Parathyroid adenoma (tissue), 2 donors: Measurements from ENCODE around the gene GIGYF2.
A peak's percentile ranks its signal among the peaks of the same experiment; 100 is the strongest.

Source experiments
- H2AFZ ChIP-seq: fragments of 300-600 bp; sonication (generic); one replicate; pipeline ENCODE4 v1.7.0; 2017; ENCODE audit warnings: antibody characterized with exemption, mild to moderate bottlenecking
- H3K27ac ChIP-seq: fragments of 300-600 bp; sonication (generic); one replicate; pipeline ENCODE4 v1.7.0; 2017
- H3K27me3 ChIP-seq: fragments of 300-600 bp; sonication (generic); one replicate; pipeline ENCODE4 v1.7.0; 2017; ENCODE audit warnings: low read length; ENCODE audit not compliant: control insufficient read depth, insufficient read depth
- H3K36me3 ChIP-seq: fragments of 300-600 bp; sonication (generic); one replicate; pipeline ENCODE4 v1.7.0; 2017; ENCODE audit warnings: low read length; ENCODE audit not compliant: control insufficient read depth, insufficient read depth
- H3K4me1 ChIP-seq: fragments of 300-600 bp; sonication (generic); one replicate; pipeline ENCODE4 v1.7.0; 2017; ENCODE audit warnings: control low read depth
- H3K4me2 ChIP-seq: fragments of 300-600 bp; sonication (generic); one replicate; pipeline ENCODE4 v1.7.0; 2017; ENCODE audit warnings: low read length
- H3K4me3 ChIP-seq: fragments of 300-600 bp; sonication (generic); one replicate; pipeline ENCODE4 v1.7.0; 2017; ENCODE audit warnings: low read depth, low read length
- H3K79me2 ChIP-seq: fragments of 300-600 bp; sonication (generic); one replicate; pipeline ENCODE4 v1.7.0; 2017; ENCODE audit warnings: control low read depth
- H3K9ac ChIP-seq: fragments of 300-600 bp; sonication (generic); one replicate; pipeline ENCODE4 v1.7.0; 2017; ENCODE audit warnings: mild to moderate bottlenecking
- H3K9me3 ChIP-seq: fragments of 300-600 bp; sonication (generic); one replicate; pipeline ENCODE4 v1.7.0; 2017; ENCODE audit warnings: low read length; ENCODE audit not compliant: control insufficient read depth
- TF ChIP-seq, protein P1 (sequence below): fragments of 300-600 bp; sonication (generic); IDR thresholded peaks from one replicate; pipeline ENCODE4 v1.7.0; 2017; ENCODE audit warnings: antibody characterized with exemption, mild to moderate bottlenecking
- donor health status: primary hyperparathyroidism.

The GIGYF2 gene

GRCh38 chr2:232697059-232697806 lies at the start of gene GIGYF2:
Gene GIGYF2, plus strand, starts transcription at chr2:232697331. Its CDS starts 37,867 bp downstream, at chr2:232735198.
- Histone ChIP-seq H3K4me2 (peak within 1 kb of the TSS; percentile 91), H3K79me2 (peaks cover 31% of the 10 kb centered on the region), H3K9ac (peak within 1 kb of the TSS; percentile 43), H2AFZ (peak within 1 kb of the TSS; percentile 93), H3K9me3 (no peaks in the 10 kb centered on the region), H3K4me3 (peak within 1 kb of the TSS; percentile 92), H3K27me3 (no peaks in the 10 kb centered on the region), H3K27ac (peak within 1 kb of the TSS; percentile 68), H3K4me1 (peaks cover 36% of the 10 kb centered on the region), H3K36me3 (no peaks in the 10 kb centered on the region)
- TF ChIP-seq, protein P1, sequence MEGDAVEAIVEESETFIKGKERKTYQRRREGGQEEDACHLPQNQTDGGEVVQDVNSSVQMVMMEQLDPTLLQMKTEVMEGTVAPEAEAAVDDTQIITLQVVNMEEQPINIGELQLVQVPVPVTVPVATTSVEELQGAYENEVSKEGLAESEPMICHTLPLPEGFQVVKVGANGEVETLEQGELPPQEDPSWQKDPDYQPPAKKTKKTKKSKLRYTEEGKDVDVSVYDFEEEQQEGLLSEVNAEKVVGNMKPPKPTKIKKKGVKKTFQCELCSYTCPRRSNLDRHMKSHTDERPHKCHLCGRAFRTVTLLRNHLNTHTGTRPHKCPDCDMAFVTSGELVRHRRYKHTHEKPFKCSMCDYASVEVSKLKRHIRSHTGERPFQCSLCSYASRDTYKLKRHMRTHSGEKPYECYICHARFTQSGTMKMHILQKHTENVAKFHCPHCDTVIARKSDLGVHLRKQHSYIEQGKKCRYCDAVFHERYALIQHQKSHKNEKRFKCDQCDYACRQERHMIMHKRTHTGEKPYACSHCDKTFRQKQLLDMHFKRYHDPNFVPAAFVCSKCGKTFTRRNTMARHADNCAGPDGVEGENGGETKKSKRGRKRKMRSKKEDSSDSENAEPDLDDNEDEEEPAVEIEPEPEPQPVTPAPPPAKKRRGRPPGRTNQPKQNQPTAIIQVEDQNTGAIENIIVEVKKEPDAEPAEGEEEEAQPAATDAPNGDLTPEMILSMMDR = no peak

- H3K27ac ChIP-seq = no peak overlapping the region
- no peak overlapping the region for H3K4me3 ChIP-seq
- no peak overlapping the region for H3K4me2 ChIP-seq
- TF ChIP-seq, protein P1 = no peak
- no peaks in the 10 kb centered on the region for H3K79me2 ChIP-seq
- H3K9ac ChIP-seq = no peak overlapping the region
- no peaks in the 10 kb centered on the region for H3K4me1 ChIP-seq
- H3K27me3 ChIP-seq = no peaks in the 10 kb centered on the region
- no peak overlapping the region for H2AFZ ChIP-seq
- no peaks in the 10 kb centered on the region for H3K9me3 ChIP-seq
- no peaks in the 10 kb centered on the region for H3K36me3 ChIP-seq
These were observed 48.1 kb upstream of the GIGYF2 start for GRCh38 chr2:232649033-232649432.

- Histone ChIP-seq H3K4me2 (no peak overlapping the region), H3K4me1 (no peaks in the 10 kb centered on the region), H3K27ac (no peak overlapping the region), H2AFZ (no peak overlapping the region), H3K9ac (no peak overlapping the region), H3K36me3 (no peaks in the 10 kb centered on the region), H3K9me3 (no peaks in the 10 kb centered on the region), H3K4me3 (no peak overlapping the region), H3K79me2 (no peaks in the 10 kb centered on the region), H3K27me3 (no peaks in the 10 kb centered on the region)
- TF ChIP-seq, protein P1 = no peak
These were observed 44.7 kb upstream of the GIGYF2 start for GRCh38 chr2:232652505-232652851.

- no peaks in the 10 kb centered on the region for H3K27me3 ChIP-seq
- H3K79me2 ChIP-seq = no peaks in the 10 kb centered on the region
- no peaks in the 10 kb centered on the region for H3K36me3 ChIP-seq
- no peak overlapping the region for H2AFZ ChIP-seq
- no peak overlapping the region for H3K4me3 ChIP-seq
- H3K27ac ChIP-seq = no peak overlapping the region
- no peaks in the 10 kb centered on the region for H3K4me1 ChIP-seq
- H3K9me3 ChIP-seq = no peaks in the 10 kb centered on the region
- no peak overlapping the region for H3K9ac ChIP-seq
- no peak overlapping the region for H3K4me2 ChIP-seq
- TF ChIP-seq, protein P1 = no peak
These were observed 43.7 kb upstream of the GIGYF2 start for GRCh38 chr2:232653441-232653840.

DNA sequence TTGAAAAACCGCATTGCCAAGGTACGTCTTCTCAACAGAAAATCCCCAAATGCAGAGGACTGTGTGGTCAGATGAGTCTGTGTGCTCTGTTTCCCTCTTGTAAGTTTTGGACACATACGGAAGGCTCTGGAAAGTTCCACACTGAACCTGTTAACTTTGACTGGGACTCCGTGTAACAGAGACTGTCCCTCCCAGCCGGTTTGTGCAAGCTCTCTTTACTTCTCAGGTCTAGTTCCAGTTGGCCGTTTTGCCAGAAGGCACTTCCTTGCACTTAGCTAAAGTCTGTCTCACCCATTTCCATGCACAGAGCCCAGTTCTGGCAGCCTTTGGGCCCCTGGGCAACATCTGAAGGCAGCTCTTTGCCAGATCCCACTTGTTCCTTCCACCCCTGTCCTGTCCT lies 41.7 kb upstream of the GIGYF2 start:
- H3K36me3 ChIP-seq = no peaks in the 10 kb centered on the region
- no peaks in the 10 kb centered on the region for H3K79me2 ChIP-seq
- H2AFZ ChIP-seq = no peak overlapping the region
- H3K4me2 ChIP-seq = no peak overlapping the region
- H3K4me3 ChIP-seq = no peak overlapping the region
- no peak overlapping the region for H3K27ac ChIP-seq
- no peak overlapping the region for H3K9ac ChIP-seq
- no peaks in the 10 kb centered on the region for H3K9me3 ChIP-seq
- TF ChIP-seq, protein P1 = no peak
- H3K4me1 ChIP-seq = no peaks in the 10 kb centered on the region
- H3K27me3 ChIP-seq = no peaks in the 10 kb centered on the region
